Stimulated activated effector memory CD8-positive, alpha-beta T cell treated with anti-CD3 and anti-CD28 coated beads, Interleukin-12 subunit alpha, Interleukin-12 subunit beta, amount 100 ng/mL, for 72 hours (primary cell): ENCODE results near the gene IL20.

ENCODE experiments used
- ATAC-seq: fragments of 150-1000 bp; cut with Tn5 transposase; 2 replicates; pipeline ENCODE4 v1.10.0; 2021
- DNase-seq, 2 donors: peaks; one replicate each; pipeline ENCODE4 v3.0.0; 2021 to 2022; ENCODE audit warnings: low spot score in 2 of 2
- H3K27ac Mint-ChIP-seq: one replicate; pipeline ENCODE4 v1.8.0; 2022; ENCODE audit warnings: mild to moderate bottlenecking, mixed read lengths
- H3K36me3 Mint-ChIP-seq: one replicate; pipeline ENCODE4 v1.8.0; 2022; ENCODE audit warnings: mild to moderate bottlenecking, mixed read lengths
- H3K4me1 Mint-ChIP-seq: one replicate; pipeline ENCODE4 v1.8.0; 2022; ENCODE audit warnings: mixed read lengths
- H3K4me3 Mint-ChIP-seq: one replicate; pipeline ENCODE4 v1.8.0; 2022; ENCODE audit warnings: mild to moderate bottlenecking, mixed read lengths
- H3K9me3 Mint-ChIP-seq: one replicate; pipeline ENCODE4 v1.8.0; 2022; ENCODE audit warnings: mixed read lengths

Gene IL20

GRCh38 chr1:206882555-206882954, 17.1 kb downstream of the IL20 start:
- H3K9me3 Mint-ChIP-seq = peaks cover 9% of the 10 kb centered on the region
- no peak overlapping the region for H3K27ac Mint-ChIP-seq
- H3K36me3 Mint-ChIP-seq = no peaks in the 10 kb centered on the region
- no peak for DNase-seq
- ATAC-seq = no peak
- H3K4me3 Mint-ChIP-seq = no peak overlapping the region
- H3K4me1 Mint-ChIP-seq = peaks cover 13% of the 10 kb centered on the region

- peaks cover 8% of the 10 kb centered on the region for H3K9me3 Mint-ChIP-seq
- H3K27ac Mint-ChIP-seq = no peak overlapping the region
Measured at GRCh38 chr1:206883160-206883559, 17.7 kb downstream of the IL20 start.

GRCh38 chr1:206883876-206884275, 18.5 kb downstream of the IL20 start:
- DNase-seq = no peak
- no peak for ATAC-seq
- H3K4me1 Mint-ChIP-seq = peaks cover 18% of the 10 kb centered on the region
- no peaks in the 10 kb centered on the region for H3K36me3 Mint-ChIP-seq
- peaks cover 3% of the 10 kb centered on the region for H3K9me3 Mint-ChIP-seq
- no peak overlapping the region for H3K4me3 Mint-ChIP-seq
- H3K27ac Mint-ChIP-seq = no peak overlapping the region

More at GRCh38 chr1:206883160-206883559, 17.7 kb downstream of the IL20 start:
- H3K4me1 Mint-ChIP-seq = peaks cover 14% of the 10 kb centered on the region
- no peak overlapping the region for H3K4me3 Mint-ChIP-seq
- ATAC-seq = no peak
- H3K36me3 Mint-ChIP-seq = no peaks in the 10 kb centered on the region
- DNase-seq = no peak

GRCh38 chr1:206885341-206886060, 20.1 kb downstream of the IL20 start:
- Mint-ChIP-seq H3K27ac (no peak overlapping the region), H3K4me3 (no peak overlapping the region)
- ATAC-seq = no peak

GRCh38 chr1:206886831-206887230, 21.4 kb downstream of the IL20 start:
- peaks cover 27% of the 10 kb centered on the region for H3K4me1 Mint-ChIP-seq
- DNase-seq (no peak), ATAC-seq (no peak)
- H3K4me3 Mint-ChIP-seq = no peak overlapping the region
- H3K9me3 Mint-ChIP-seq = no peaks in the 10 kb centered on the region
- H3K36me3 Mint-ChIP-seq = no peaks in the 10 kb centered on the region
- no peak overlapping the region for H3K27ac Mint-ChIP-seq

More at GRCh38 chr1:206885341-206886060, 20.1 kb downstream of the IL20 start:
- Mint-ChIP-seq H3K9me3 (no peaks in the 10 kb centered on the region), H3K36me3 (no peaks in the 10 kb centered on the region), H3K4me1 (peaks cover 19% of the 10 kb centered on the region)
- no peak for DNase-seq

GRCh38 chr1:206887701-206888100, 22.3 kb downstream of the IL20 start:
- Mint-ChIP-seq H3K4me3 (no peak overlapping the region), H3K4me1 (peaks cover 27% of the 10 kb centered on the region), H3K36me3 (no peaks in the 10 kb centered on the region), H3K9me3 (no peaks in the 10 kb centered on the region), H3K27ac (no peak overlapping the region)
- DNase-seq = no peak
- ATAC-seq = no peak

GRCh38 chr1:206890125-206891060, 25.0 kb downstream of the IL20 start:
- DNase-seq (no peak), ATAC-seq (peak; percentile 46)
- Mint-ChIP-seq H3K9me3 (no peaks in the 10 kb centered on the region), H3K4me3 (no peak overlapping the region), H3K36me3 (no peaks in the 10 kb centered on the region), H3K27ac (no peak overlapping the region), H3K4me1 (peaks cover 22% of the 10 kb centered on the region)

- H3K4me3 Mint-ChIP-seq = no peak overlapping the region
- DNase-seq (no peak), ATAC-seq (no peak)
- H3K9me3 Mint-ChIP-seq = no peaks in the 10 kb centered on the region
- H3K27ac Mint-ChIP-seq = no peak overlapping the region
- H3K4me1 Mint-ChIP-seq = peaks cover 22% of the 10 kb centered on the region
- H3K36me3 Mint-ChIP-seq = no peaks in the 10 kb centered on the region
Measured at GRCh38 chr1:206891412-206891811, 26.0 kb downstream of the IL20 start.

- H3K4me1 Mint-ChIP-seq = peaks cover 32% of the 10 kb centered on the region
- no peak overlapping the region for H3K4me3 Mint-ChIP-seq
- H3K9me3 Mint-ChIP-seq = no peaks in the 10 kb centered on the region
- DNase-seq (no peak), ATAC-seq (no peak)
- H3K27ac Mint-ChIP-seq = no peak overlapping the region
- no peaks in the 10 kb centered on the region for H3K36me3 Mint-ChIP-seq
Measured at GRCh38 chr1:206892351-206892984, 27.0 kb downstream of the IL20 start.

- H3K27ac Mint-ChIP-seq = no peak overlapping the region
- no peaks in the 10 kb centered on the region for H3K9me3 Mint-ChIP-seq
- ATAC-seq (no peak), DNase-seq (no peak)
- H3K4me1 Mint-ChIP-seq = peaks cover 37% of the 10 kb centered on the region
- H3K36me3 Mint-ChIP-seq = no peaks in the 10 kb centered on the region
- no peak overlapping the region for H3K4me3 Mint-ChIP-seq
Measured at GRCh38 chr1:206893380-206893779, 28.0 kb downstream of the IL20 start.

- DNase-seq (no peak), ATAC-seq (no peak)
- Mint-ChIP-seq H3K27ac (no peak overlapping the region), H3K36me3 (no peaks in the 10 kb centered on the region), H3K4me3 (no peak overlapping the region), H3K4me1 (peaks cover 38% of the 10 kb centered on the region), H3K9me3 (no peaks in the 10 kb centered on the region)
Measured at GRCh38 chr1:206895325-206895724, 29.9 kb downstream of the IL20 start.

GRCh38 chr1:206895837-206896242, 30.4 kb downstream of the IL20 start:
- Mint-ChIP-seq H3K27ac (no peak overlapping the region), H3K4me1 (peaks cover 33% of the 10 kb centered on the region), H3K36me3 (no peaks in the 10 kb centered on the region), H3K9me3 (no peaks in the 10 kb centered on the region), H3K4me3 (no peak overlapping the region)
- no peak for DNase-seq
- no peak for ATAC-seq

GRCh38 chr1:206896261-206896660, 30.8 kb downstream of the IL20 start:
- no peak for DNase-seq
- no peak overlapping the region for H3K27ac Mint-ChIP-seq
- H3K4me3 Mint-ChIP-seq = no peak overlapping the region
- H3K4me1 Mint-ChIP-seq = peaks cover 32% of the 10 kb centered on the region
- no peaks in the 10 kb centered on the region for H3K9me3 Mint-ChIP-seq
- ATAC-seq = no peak
- no peaks in the 10 kb centered on the region for H3K36me3 Mint-ChIP-seq

GRCh38 chr1:206897175-206897574, 31.8 kb downstream of the IL20 start, which contains the start of gene IL24:
Gene IL24 (plus strand): TSS chr1:206897443. CDS start chr1:206897833, 390 bp downstream.
- ATAC-seq = peak; percentile 86
- H3K4me1 Mint-ChIP-seq = peaks cover 27% of the 10 kb centered on the region
- H3K4me3 Mint-ChIP-seq = peak within 1 kb of the TSS; percentile 33
- peaks cover 5% of the 10 kb centered on the region for H3K36me3 Mint-ChIP-seq
- H3K27ac Mint-ChIP-seq = peak within 1 kb of the TSS; percentile 74
- DNase-seq = no peak
- H3K9me3 Mint-ChIP-seq = no peaks in the 10 kb centered on the region
